Stimulated activated naive CD8-positive, alpha-beta T cell treated with anti-CD3 and anti-CD28 coated beads, Interleukin-15, Interleukin-2, amounts not matched to agents 100 ng/mL and 50 ng/mL, for 24 hours (primary cell): ENCODE results near the gene PUS1.
"Not testable (repeated sequence)": the region's sequence is repeated elsewhere in the genome, so short reads cannot be mapped to it uniquely, and the experiment has no call there.

Experiments
- H3K27ac Mint-ChIP-seq: one replicate; pipeline ENCODE4 v1.8.0; 2021; ENCODE audit warnings: mild to moderate bottlenecking, mixed read lengths
- H3K27me3 Mint-ChIP-seq: one replicate; pipeline ENCODE4 v1.8.0; 2021; ENCODE audit warnings: mixed read lengths
- H3K36me3 Mint-ChIP-seq: one replicate; pipeline ENCODE4 v1.8.0; 2021; ENCODE audit warnings: low read depth, mixed read lengths
- H3K4me1 Mint-ChIP-seq: one replicate; pipeline ENCODE4 v1.8.0; 2021; ENCODE audit warnings: low read depth, mixed read lengths
- H3K4me3 Mint-ChIP-seq: one replicate; pipeline ENCODE4 v1.8.0; 2021; ENCODE audit warnings: mild to moderate bottlenecking, mixed read lengths
- H3K9me3 Mint-ChIP-seq: one replicate; pipeline ENCODE4 v1.8.0; 2021; ENCODE audit warnings: mixed read lengths

The PUS1 gene

GRCh38 chr12:131982041-131982440 is 53.0 kb downstream of the PUS1 start:
- H3K9me3 Mint-ChIP-seq = no peaks in the 10 kb centered on the region
- peaks cover 56% of the 10 kb centered on the region for H3K36me3 Mint-ChIP-seq
- H3K27me3 Mint-ChIP-seq = no peaks in the 10 kb centered on the region
- no peak overlapping the region for H3K27ac Mint-ChIP-seq
- H3K4me1 Mint-ChIP-seq = no peaks in the 10 kb centered on the region
- H3K4me3 Mint-ChIP-seq = no peak overlapping the region

- Mint-ChIP-seq H3K36me3 (peaks cover 58% of the 10 kb centered on the region), H3K27me3 (no peaks in the 10 kb centered on the region), H3K4me1 (no peaks in the 10 kb centered on the region), H3K9me3 (no peaks in the 10 kb centered on the region), H3K27ac (no peak overlapping the region), H3K4me3 (no peak overlapping the region)
Observed at GRCh38 chr12:131983026-131983425, 54.0 kb downstream of the PUS1 start.

- Mint-ChIP-seq H3K27ac (no peak overlapping the region), H3K4me3 (no peak overlapping the region), H3K4me1 (no peaks in the 10 kb centered on the region), H3K27me3 (no peaks in the 10 kb centered on the region), H3K36me3 (peaks cover 57% of the 10 kb centered on the region), H3K9me3 (no peaks in the 10 kb centered on the region)
Observed at GRCh38 chr12:131983554-131983953, 54.5 kb downstream of the PUS1 start.

- Mint-ChIP-seq H3K9me3 (no peaks in the 10 kb centered on the region), H3K36me3 (peaks cover 61% of the 10 kb centered on the region), H3K4me1 (no peaks in the 10 kb centered on the region), H3K27me3 (no peaks in the 10 kb centered on the region), H3K4me3 (no peak overlapping the region), H3K27ac (no peak overlapping the region)
Observed at GRCh38 chr12:131984334-131984733, 55.3 kb downstream of the PUS1 start.

- H3K36me3 Mint-ChIP-seq = peaks cover 62% of the 10 kb centered on the region
- H3K4me3 Mint-ChIP-seq = not testable (repeated sequence)
Observed at GRCh38 chr12:131985510-131985875, 56.4 kb downstream of the PUS1 start.

GRCh38 chr12:131986361-131986760 is 57.3 kb downstream of the PUS1 start:
- Mint-ChIP-seq H3K36me3 (peaks cover 64% of the 10 kb centered on the region), H3K27me3 (no peaks in the 10 kb centered on the region)

More at GRCh38 chr12:131985510-131985875, 56.4 kb downstream of the PUS1 start:
- not testable (repeated sequence) for H3K4me1 Mint-ChIP-seq, H3K27ac Mint-ChIP-seq, H3K27me3 Mint-ChIP-seq, H3K9me3 Mint-ChIP-seq

GRCh38 chr12:131986910-131987309 is 57.8 kb downstream of the PUS1 start:
- Mint-ChIP-seq H3K27me3 (no peaks in the 10 kb centered on the region), H3K9me3 (no peaks in the 10 kb centered on the region), H3K4me3 (no peak overlapping the region), H3K27ac (no peak overlapping the region), H3K36me3 (peaks cover 60% of the 10 kb centered on the region), H3K4me1 (no peaks in the 10 kb centered on the region)

More at GRCh38 chr12:131986361-131986760, 57.3 kb downstream of the PUS1 start:
- Mint-ChIP-seq H3K27ac (no peak overlapping the region), H3K4me3 (no peak overlapping the region), H3K9me3 (no peaks in the 10 kb centered on the region), H3K4me1 (no peaks in the 10 kb centered on the region)

GRCh38 chr12:131987552-131987951 is 58.5 kb downstream of the PUS1 start:
- no peak overlapping the region for H3K4me3 Mint-ChIP-seq

GRCh38 chr12:131988054-131988796 is 59.1 kb downstream of the PUS1 start:
- H3K36me3 Mint-ChIP-seq = peaks cover 63% of the 10 kb centered on the region
- no peaks in the 10 kb centered on the region for H3K27me3 Mint-ChIP-seq
- H3K9me3 Mint-ChIP-seq = no peaks in the 10 kb centered on the region
- H3K27ac Mint-ChIP-seq = no peak overlapping the region
- H3K4me3 Mint-ChIP-seq = no peak overlapping the region
- H3K4me1 Mint-ChIP-seq = no peaks in the 10 kb centered on the region

More at GRCh38 chr12:131987552-131987951, 58.5 kb downstream of the PUS1 start:
- H3K27ac Mint-ChIP-seq = no peak overlapping the region
- H3K9me3 Mint-ChIP-seq = no peaks in the 10 kb centered on the region
- H3K4me1 Mint-ChIP-seq = no peaks in the 10 kb centered on the region
- no peaks in the 10 kb centered on the region for H3K27me3 Mint-ChIP-seq
- H3K36me3 Mint-ChIP-seq = peaks cover 62% of the 10 kb centered on the region

GRCh38 chr12:131989021-131989420 is 59.9 kb downstream of the PUS1 start:
- Mint-ChIP-seq H3K4me3 (no peak overlapping the region), H3K27ac (no peak overlapping the region), H3K9me3 (no peaks in the 10 kb centered on the region), H3K4me1 (no peaks in the 10 kb centered on the region), H3K36me3 (peaks cover 68% of the 10 kb centered on the region), H3K27me3 (no peaks in the 10 kb centered on the region)

- no peak overlapping the region for H3K4me3 Mint-ChIP-seq
- no peaks in the 10 kb centered on the region for H3K9me3 Mint-ChIP-seq
- no peaks in the 10 kb centered on the region for H3K27me3 Mint-ChIP-seq
- no peaks in the 10 kb centered on the region for H3K4me1 Mint-ChIP-seq
- no peak overlapping the region for H3K27ac Mint-ChIP-seq
- peaks cover 80% of the 10 kb centered on the region for H3K36me3 Mint-ChIP-seq
Observed at GRCh38 chr12:131990066-131990979, 61.2 kb downstream of the PUS1 start.

GRCh38 chr12:131990980-131991305 is 61.9 kb downstream of the PUS1 start:
- Mint-ChIP-seq H3K4me1 (no peaks in the 10 kb centered on the region), H3K36me3 (peaks cover 81% of the 10 kb centered on the region), H3K9me3 (no peaks in the 10 kb centered on the region), H3K4me3 (no peak overlapping the region), H3K27ac (no peak overlapping the region), H3K27me3 (no peaks in the 10 kb centered on the region)

GRCh38 chr12:131991816-131992430 is 62.8 kb downstream of the PUS1 start:
- no peak overlapping the region for H3K4me3 Mint-ChIP-seq
- peaks cover 78% of the 10 kb centered on the region for H3K36me3 Mint-ChIP-seq
- H3K9me3 Mint-ChIP-seq = no peaks in the 10 kb centered on the region
- H3K27ac Mint-ChIP-seq = no peak overlapping the region
- no peaks in the 10 kb centered on the region for H3K27me3 Mint-ChIP-seq
- H3K4me1 Mint-ChIP-seq = no peaks in the 10 kb centered on the region

GRCh38 chr12:131994589-131994988 is 65.5 kb downstream of the PUS1 start:
- Mint-ChIP-seq H3K27me3 (no peaks in the 10 kb centered on the region), H3K4me3 (no peak overlapping the region), H3K9me3 (no peaks in the 10 kb centered on the region), H3K27ac (no peak overlapping the region), H3K4me1 (no peaks in the 10 kb centered on the region), H3K36me3 (peaks cover 64% of the 10 kb centered on the region)
